ENCODE data around the gene FRMD4A. TPM values are rescaled to one million over a fixed set of nuclear protein-coding genes. Genes with fewer than 3 reads are reported as not detected.
A peak's percentile ranks its signal among the peaks of the same experiment; 100 is the strongest.

FRMD4A gene
- total RNA-seq, 4 donors from 2014 or later = 4.4 to 7.1 (median 5.2) TPM

GRCh38 chr10:13715100-13715499 lies 615.6 kb downstream of the FRMD4A start:
- no peak overlapping the region for H3K27ac ChIP-seq
- intact Hi-C loops (cut with DNase I; ENCODE audit: low total_unique reads) = no loop called here
- H3K36me3 ChIP-seq = no peaks in the 10 kb centered on the region
- H3K9me3 ChIP-seq = no peaks in the 10 kb centered on the region
- ATAC-seq (no peak), DNase-seq (no peak)
- TF ChIP-seq CTCF (IDR thresholded peaks at IDR 0.05 in 4 of 5, conservative IDR thresholded peaks at IDR 0.05 in 1 of 5) = no peak
- no peak for TF ChIP-seq POLR2A (IDR thresholded peaks at IDR 0.05)
- in situ Hi-C loops (cut with MboI; ENCODE audit: low sequenced_read_pairs in 4 of 4) = no loop called here
- peaks cover 14 to 15% of the 10 kb centered on the region in 2 donors for H3K4me1 ChIP-seq
- no peaks in the 10 kb centered on the region for H3K27me3 ChIP-seq
- no peak overlapping the region for H3K4me3 ChIP-seq

- intact Hi-C loops (cut with DNase I; ENCODE audit: low total_unique reads) = no loop called here
- Histone ChIP-seq H3K9me3 (no peaks in the 10 kb centered on the region), H3K36me3 (no peaks in the 10 kb centered on the region), H3K4me1 (peaks cover 15 to 17% of the 10 kb centered on the region in 2 donors), H3K4me3 (no peak overlapping the region), H3K27ac (peak overlapping the region in 3 of 4 donors; percentile 1 to 54 (median 5)), H3K27me3 (no peaks in the 10 kb centered on the region)
- DNase-seq (peak; percentile 54 to 71), ATAC-seq (peak; percentile 61 to 76)
- in situ Hi-C loops (cut with MboI; ENCODE audit: low sequenced_read_pairs in 4 of 4) = no loop called here
- TF ChIP-seq POLR2A (IDR thresholded peaks at IDR 0.05) (no peak), CTCF (IDR thresholded peaks at IDR 0.05 in 4 of 5, conservative IDR thresholded peaks at IDR 0.05 in 1 of 5) (no peak)
Observed at GRCh38 chr10:13712837-13713581, 617.7 kb downstream of the FRMD4A start.

- ATAC-seq = no peak
- TF ChIP-seq POLR2A (IDR thresholded peaks at IDR 0.05) = no peak
- TF ChIP-seq CTCF (IDR thresholded peaks at IDR 0.05 in 4 of 5, conservative IDR thresholded peaks at IDR 0.05 in 1 of 5) = no peak
- Histone ChIP-seq H3K36me3 (no peaks in the 10 kb centered on the region), H3K4me1 (peaks cover 17 to 18% of the 10 kb centered on the region in 2 donors), H3K27me3 (no peaks in the 10 kb centered on the region), H3K9me3 (no peaks in the 10 kb centered on the region), H3K27ac (peak overlapping the region in 2 of 4 donors; percentile 5 to 54), H3K4me3 (no peak overlapping the region)
- no peak for DNase-seq
- in situ Hi-C loops (cut with MboI; ENCODE audit: low sequenced_read_pairs in 4 of 4) = no loop called here
- intact Hi-C loops (cut with DNase I; ENCODE audit: low total_unique reads) = no loop called here
Observed at GRCh38 chr10:13712476-13712836, 618.3 kb downstream of the FRMD4A start.

GRCh38 chr10:13711291-13711690 lies 619.4 kb downstream of the FRMD4A start:
- TF ChIP-seq CTCF (IDR thresholded peaks at IDR 0.05 in 4 of 5, conservative IDR thresholded peaks at IDR 0.05 in 1 of 5) = no peak
- no peak for TF ChIP-seq POLR2A (IDR thresholded peaks at IDR 0.05)
- in situ Hi-C loops (cut with MboI; ENCODE audit: low sequenced_read_pairs in 4 of 4) (no loop called here), intact Hi-C loops (cut with DNase I; ENCODE audit: low total_unique reads) (no loop called here)
- H3K27me3 ChIP-seq = no peaks in the 10 kb centered on the region
- no peaks in the 10 kb centered on the region for H3K9me3 ChIP-seq
- DNase-seq = no peak
- peaks cover 23 to 27% of the 10 kb centered on the region in 2 donors for H3K4me1 ChIP-seq
- no peak overlapping the region for H3K4me3 ChIP-seq
- no peak for ATAC-seq
- H3K27ac ChIP-seq = no peak overlapping the region
- H3K36me3 ChIP-seq = no peaks in the 10 kb centered on the region
